ENCODE data around the gene CLRN2. TPM values are rescaled to one million over a fixed set of nuclear protein-coding genes. Genes with fewer than 3 reads are reported as not detected.

The CLRN2 gene
- total RNA-seq, 2 experiments from 2014 or later = not detected

- no peak overlapping the region for H3K4me3 Mint-ChIP-seq
- DNase-seq = no peak
- H3K27me3 Mint-ChIP-seq = no peaks in the 10 kb centered on the region
- peaks cover 14% of the 10 kb centered on the region for H3K36me3 Mint-ChIP-seq
- H3K27ac Mint-ChIP-seq = no peak overlapping the region
- H3K4me1 Mint-ChIP-seq = peaks cover 7% of the 10 kb centered on the region
- no peaks in the 10 kb centered on the region for H3K9me3 Mint-ChIP-seq
These were observed 22.1 kb upstream of the CLRN2 start for GRCh38 chr4:17492876-17493275.

GRCh38 chr4:17493619-17494018 is 21.3 kb upstream of the CLRN2 start:
- DNase-seq = no peak
- no peaks in the 10 kb centered on the region for H3K27me3 Mint-ChIP-seq
- no peak overlapping the region for H3K4me3 Mint-ChIP-seq
- H3K36me3 Mint-ChIP-seq = peaks cover 18% of the 10 kb centered on the region
- no peaks in the 10 kb centered on the region for H3K9me3 Mint-ChIP-seq
- no peak overlapping the region for H3K27ac Mint-ChIP-seq
- H3K4me1 Mint-ChIP-seq = peaks cover 7% of the 10 kb centered on the region

DNA sequence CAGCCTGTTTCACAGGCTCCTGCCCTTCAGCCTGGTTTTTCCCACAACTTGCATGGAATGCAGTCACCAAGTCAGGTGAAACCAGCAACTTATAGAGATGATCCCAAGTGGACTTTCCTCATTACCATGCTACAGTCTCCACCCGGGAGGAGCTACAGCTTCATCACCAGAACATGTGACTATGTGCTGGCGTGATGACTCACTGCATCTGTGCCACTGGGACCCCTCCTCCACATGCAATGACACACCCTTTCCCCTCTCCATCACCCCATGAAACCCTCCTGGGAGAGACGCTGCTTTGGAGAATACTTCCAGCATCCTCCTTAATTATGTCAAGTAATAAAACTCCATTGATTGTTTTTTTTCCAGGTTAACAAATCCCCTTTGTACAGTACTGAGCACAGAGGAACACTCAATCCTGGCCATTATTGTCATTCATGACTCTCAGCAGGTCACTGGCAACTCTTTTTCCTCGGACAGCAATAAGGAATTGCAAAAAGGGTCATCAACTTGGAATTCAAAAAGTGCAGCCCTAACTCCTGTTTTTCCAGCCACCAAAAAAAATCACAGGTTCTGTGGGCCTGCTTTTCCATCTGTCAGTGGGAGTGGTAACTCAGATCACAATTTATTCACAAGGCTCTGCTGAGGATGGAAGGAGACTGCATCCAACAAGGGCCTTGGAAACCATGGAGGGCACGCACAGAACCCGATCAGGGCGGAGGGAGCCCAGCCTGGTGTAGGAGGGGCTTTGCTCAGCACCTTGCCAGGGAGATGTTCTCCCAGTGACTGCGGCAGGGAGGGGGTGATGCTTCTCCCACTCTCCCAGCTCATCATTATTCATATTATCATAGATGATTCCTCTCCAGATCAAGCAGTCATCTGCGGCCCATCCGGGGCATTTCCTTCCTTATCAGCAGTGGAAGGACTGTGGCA is 20.4 kb upstream of the CLRN2 start:
- no peak for DNase-seq
- no peaks in the 10 kb centered on the region for H3K27me3 Mint-ChIP-seq
- H3K9me3 Mint-ChIP-seq = no peaks in the 10 kb centered on the region
- peaks cover 21% of the 10 kb centered on the region for H3K36me3 Mint-ChIP-seq
- peak overlapping the region; percentile 6 for H3K27ac Mint-ChIP-seq
- peaks cover 10% of the 10 kb centered on the region for H3K4me1 Mint-ChIP-seq
- H3K4me3 Mint-ChIP-seq = no peak overlapping the region

DNA sequence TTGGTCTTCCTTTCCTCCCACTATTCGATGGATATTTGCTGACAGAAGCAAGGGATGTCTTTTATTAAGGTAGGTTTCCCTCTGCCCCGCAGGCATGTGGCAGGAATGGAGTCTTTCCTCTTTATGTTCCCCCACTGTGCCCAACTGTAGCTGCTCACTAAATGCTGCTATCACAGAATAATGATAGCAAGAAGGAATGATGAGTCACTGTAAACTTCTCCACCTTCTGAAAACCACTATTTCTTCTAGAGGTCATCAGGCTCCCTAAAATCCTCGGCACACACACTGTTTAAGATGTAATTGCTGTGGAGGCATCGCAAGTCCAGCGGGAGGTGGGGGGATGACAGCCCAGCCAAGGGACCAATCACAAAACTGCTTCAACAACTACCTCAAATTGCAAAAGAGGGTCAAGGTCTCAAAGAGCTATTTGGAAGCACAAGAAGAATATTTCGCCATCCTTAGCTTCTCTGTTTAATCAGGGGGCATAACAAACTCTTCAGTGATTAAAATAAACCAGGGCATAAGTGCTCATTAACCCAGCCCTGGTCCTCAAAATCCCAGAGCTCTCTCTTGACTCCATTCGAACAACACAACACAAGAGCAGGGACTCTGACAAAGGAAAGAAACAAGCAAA is 17.0 kb upstream of the CLRN2 start:
- no peak overlapping the region for H3K4me3 Mint-ChIP-seq
- H3K36me3 Mint-ChIP-seq = peaks cover 31% of the 10 kb centered on the region
- H3K9me3 Mint-ChIP-seq = no peaks in the 10 kb centered on the region
- peaks cover 22% of the 10 kb centered on the region for H3K4me1 Mint-ChIP-seq
- H3K27me3 Mint-ChIP-seq = no peaks in the 10 kb centered on the region
- DNase-seq = no peak
- no peak overlapping the region for H3K27ac Mint-ChIP-seq

GRCh38 chr4:17500574-17500973 is 14.4 kb upstream of the CLRN2 start:
- Mint-ChIP-seq H3K9me3 (no peaks in the 10 kb centered on the region), H3K4me3 (no peak overlapping the region), H3K4me1 (peaks cover 21% of the 10 kb centered on the region), H3K27ac (no peak overlapping the region), H3K27me3 (no peaks in the 10 kb centered on the region), H3K36me3 (peaks cover 35% of the 10 kb centered on the region)
- DNase-seq = no peak

- peaks cover 28% of the 10 kb centered on the region for H3K4me1 Mint-ChIP-seq
- H3K9me3 Mint-ChIP-seq = no peaks in the 10 kb centered on the region
- H3K27ac Mint-ChIP-seq = no peak overlapping the region
- DNase-seq = no peak
- no peaks in the 10 kb centered on the region for H3K27me3 Mint-ChIP-seq
- peaks cover 39% of the 10 kb centered on the region for H3K36me3 Mint-ChIP-seq
- no peak overlapping the region for H3K4me3 Mint-ChIP-seq
These were observed 12.2 kb upstream of the CLRN2 start for GRCh38 chr4:17502756-17503155.

DNA sequence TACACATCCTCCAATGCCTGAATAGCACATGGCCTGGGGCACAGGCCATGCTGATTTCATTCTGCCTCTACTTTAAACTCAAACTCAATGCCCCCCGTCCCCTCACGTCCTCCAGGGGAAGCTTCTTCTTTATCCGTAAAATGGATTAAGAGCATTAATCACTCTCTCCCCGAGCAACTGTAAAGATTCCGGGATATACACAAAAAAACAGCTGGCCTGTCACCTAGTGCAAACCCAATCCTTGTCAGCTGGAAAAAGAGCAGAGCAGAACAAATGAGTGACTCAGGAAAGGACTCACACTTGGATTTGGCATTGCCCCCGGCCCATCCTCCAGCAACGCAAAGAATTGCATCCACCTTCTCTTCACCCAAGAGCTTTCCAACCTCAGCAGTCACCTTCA is 10.9 kb upstream of the CLRN2 start:
- DNase-seq = no peak
- Mint-ChIP-seq H3K4me3 (no peak overlapping the region), H3K27ac (no peak overlapping the region), H3K36me3 (peaks cover 36% of the 10 kb centered on the region), H3K27me3 (no peaks in the 10 kb centered on the region), H3K9me3 (no peaks in the 10 kb centered on the region), H3K4me1 (peaks cover 28% of the 10 kb centered on the region)

DNA sequence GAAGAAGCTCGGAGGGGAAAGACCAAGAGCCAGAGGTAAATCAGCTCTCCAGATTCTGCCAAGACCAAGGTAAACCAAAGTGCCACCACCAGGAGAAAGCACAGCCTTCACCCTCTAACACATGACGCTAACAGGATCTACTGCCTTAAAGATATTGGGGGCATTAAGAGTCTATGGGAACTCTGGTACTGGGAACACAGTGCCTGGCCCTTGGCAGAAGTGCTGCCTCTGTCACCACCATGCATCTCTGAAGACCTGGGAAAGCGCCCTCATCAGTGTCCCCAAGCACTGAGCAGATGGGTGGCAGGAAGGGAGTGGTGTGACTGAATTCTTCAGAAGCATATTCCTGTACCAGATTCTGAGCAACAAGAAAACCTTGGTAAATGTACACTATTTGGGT is 4.4 kb upstream of the CLRN2 start:
- Mint-ChIP-seq H3K27me3 (no peaks in the 10 kb centered on the region), H3K27ac (no peak overlapping the region), H3K4me3 (peak overlapping the region; percentile 91), H3K9me3 (no peaks in the 10 kb centered on the region), H3K36me3 (peaks cover 16% of the 10 kb centered on the region), H3K4me1 (peaks cover 26% of the 10 kb centered on the region)
- no peak for DNase-seq

GRCh38 chr4:17511051-17511450 is 3.9 kb upstream of the CLRN2 start:
- DNase-seq = no peak
- Mint-ChIP-seq H3K4me1 (peaks cover 23% of the 10 kb centered on the region), H3K9me3 (no peaks in the 10 kb centered on the region), H3K27me3 (no peaks in the 10 kb centered on the region), H3K4me3 (peak overlapping the region; percentile 91), H3K27ac (peak overlapping the region; percentile 91), H3K36me3 (peaks cover 16% of the 10 kb centered on the region)

GRCh38 chr4:17511509-17511949 is 3.4 kb upstream of the CLRN2 start:
- Mint-ChIP-seq H3K4me3 (peak overlapping the region; percentile 91), H3K9me3 (no peaks in the 10 kb centered on the region), H3K36me3 (peaks cover 16% of the 10 kb centered on the region), H3K27me3 (no peaks in the 10 kb centered on the region), H3K4me1 (peaks cover 23% of the 10 kb centered on the region), H3K27ac (peak overlapping the region; percentile 91)
- peak; percentile 67 for DNase-seq

DNA sequence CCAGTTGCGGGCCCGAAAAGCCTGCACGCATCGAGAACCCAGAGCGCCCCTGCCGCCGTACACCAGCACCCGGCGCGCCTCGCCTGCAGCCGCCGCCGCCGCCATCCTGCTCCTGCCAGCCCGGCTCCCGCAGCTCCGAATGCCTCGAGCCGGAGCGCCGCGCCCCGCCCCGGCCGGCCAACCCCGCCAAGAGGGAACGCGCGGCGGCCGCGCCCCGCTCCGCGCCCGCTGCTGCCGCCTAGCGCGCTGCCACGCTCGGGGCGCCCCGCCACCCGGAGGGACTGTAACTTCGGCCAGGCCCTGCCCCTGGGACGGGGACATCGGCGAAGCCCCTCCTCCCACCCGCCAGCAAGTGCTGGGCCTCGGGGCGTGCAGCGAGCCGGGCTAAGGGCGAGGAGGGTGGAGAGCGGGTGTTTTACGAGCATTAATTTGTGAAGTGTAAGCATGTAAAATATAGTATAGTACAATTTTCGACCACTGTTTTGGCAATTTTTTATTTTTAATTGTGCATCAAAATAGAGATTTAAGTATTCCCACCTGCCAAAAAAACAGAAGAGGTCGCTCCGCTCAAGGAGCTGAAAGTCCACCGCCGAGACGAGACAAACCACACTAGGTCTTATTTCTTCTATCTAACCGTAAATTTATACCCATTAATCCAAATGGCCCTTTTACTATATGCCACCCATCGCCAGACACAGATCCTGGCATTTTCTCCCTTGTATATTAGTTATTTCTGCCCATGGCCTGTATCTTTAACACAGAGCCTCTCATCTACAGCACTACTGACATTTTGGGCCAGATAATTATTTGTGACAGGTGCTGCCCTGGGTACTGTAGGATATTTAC is 2.8 kb upstream of the CLRN2 start, which contains the start of gene QDPR:
Gene QDPR, minus strand, starts transcription at position 141 of the 846 bp plus-strand sequence. Its CDS starts 36 bp downstream, at position 105.
- Mint-ChIP-seq H3K36me3 (peaks cover 13% of the 10 kb centered on the region), H3K4me1 (peaks cover 22% of the 10 kb centered on the region), H3K9me3 (no peaks in the 10 kb centered on the region), H3K27ac (peak within 1 kb of the TSS; percentile 91), H3K4me3 (peak within 1 kb of the TSS; percentile 91), H3K27me3 (peaks cover 6% of the 10 kb centered on the region)
- DNase-seq = peak; percentile 87

- H3K4me1 Mint-ChIP-seq = peaks cover 18% of the 10 kb centered on the region
- no peak for DNase-seq
- peaks cover 6% of the 10 kb centered on the region for H3K27me3 Mint-ChIP-seq
- no peaks in the 10 kb centered on the region for H3K9me3 Mint-ChIP-seq
- H3K4me3 Mint-ChIP-seq = peak overlapping the region; percentile 74
- peaks cover 9% of the 10 kb centered on the region for H3K36me3 Mint-ChIP-seq
- H3K27ac Mint-ChIP-seq = peak overlapping the region; percentile 46
These were observed 1.8 kb upstream of the CLRN2 start for GRCh38 chr4:17512973-17513665.

DNA sequence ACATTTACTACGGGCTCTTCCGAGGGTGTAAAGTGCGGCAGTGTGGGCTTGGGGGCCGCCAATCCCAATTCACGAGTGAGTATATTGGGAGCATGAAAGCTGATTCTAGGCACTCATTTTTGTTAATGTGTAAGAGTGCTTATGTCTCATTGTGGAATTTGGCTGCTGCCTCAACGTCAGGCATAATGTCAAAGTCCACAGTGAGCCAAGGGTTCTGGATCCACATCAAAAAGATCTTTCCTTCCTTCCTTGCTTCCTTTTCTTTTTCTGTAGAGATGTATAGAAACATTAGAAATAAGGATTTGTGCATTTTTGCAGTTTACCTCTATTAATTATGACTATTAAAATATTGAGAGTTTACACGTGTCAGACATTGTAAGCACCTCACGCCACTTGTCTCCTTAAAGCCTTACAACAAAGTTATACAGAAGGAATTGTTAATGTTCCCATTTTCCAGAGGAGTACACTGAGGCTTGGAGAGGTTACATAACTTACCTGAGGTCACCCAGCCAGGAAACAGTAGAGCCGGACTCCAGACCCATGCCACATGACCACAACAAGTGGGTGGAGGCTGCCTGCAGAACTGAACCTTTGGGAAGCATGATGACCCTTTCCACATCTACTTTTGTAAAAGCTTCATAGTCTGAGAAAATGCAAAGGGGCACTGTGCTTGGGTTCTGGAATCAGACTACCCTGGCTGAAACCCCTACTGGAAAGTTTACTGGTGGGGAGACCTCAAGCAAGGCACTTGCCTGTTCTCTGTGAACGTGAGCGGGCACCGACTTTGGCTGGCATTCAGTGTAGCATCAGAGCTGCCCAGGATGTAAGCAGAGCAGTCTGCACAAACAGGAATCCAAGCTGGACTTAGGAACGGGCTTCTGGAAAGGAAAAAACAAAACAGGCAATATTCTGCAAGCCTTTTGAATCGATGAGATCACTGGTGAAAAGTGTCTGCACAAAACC is 761 bp downstream of the CLRN2 start:
- Mint-ChIP-seq H3K36me3 (peaks cover 2% of the 10 kb centered on the region), H3K27ac (no peak overlapping the region), H3K9me3 (no peaks in the 10 kb centered on the region), H3K27me3 (peaks cover 12% of the 10 kb centered on the region), H3K4me3 (no peak overlapping the region), H3K4me1 (peaks cover 11% of the 10 kb centered on the region)
- no peak for DNase-seq

All from activated naive CD8-positive, alpha-beta T cell treated with anti-CD3 and anti-CD28 coated beads for 36 hours (primary cell).